HepG2 (cell line): ENCODE results near the gene FAM83C. TPM values are rescaled to one million over a fixed set of nuclear protein-coding genes. Genes with fewer than 3 reads are reported as not detected.
A peak's percentile ranks its signal among the peaks of the same experiment; 100 is the strongest.

Experiments
- AGO1 ChIP-seq: fragments of 200-400 bp; formaldehyde crosslinking; IDR thresholded peaks from 2 replicates; pipeline ENCODE4 v1.6.1; 2017; ENCODE audit warnings: mild to moderate bottlenecking, low read depth, low read length, moderate library complexity; ENCODE audit not compliant: poor library complexity, severe bottlenecking
- ATF2 ChIP-seq: sonication (generic); formaldehyde crosslinking; IDR thresholded peaks from 2 replicates; pipeline ENCODE4 v1.4.0; 2020; ENCODE audit warnings: missing genetic modification reagents
- ATF3 ChIP-seq: sonication (generic); formaldehyde crosslinking; IDR thresholded peaks from 2 replicates; pipeline ENCODE4 v1.4.0; 2020; ENCODE audit warnings: missing genetic modification reagents
- ATF5 ChIP-seq: sonication (generic); formaldehyde crosslinking; IDR thresholded peaks from 2 replicates; pipeline ENCODE4 v1.4.0; 2020; ENCODE audit warnings: mild to moderate bottlenecking, low read depth, missing genetic modification reagents
- CAMTA2 ChIP-seq: sonication (generic); formaldehyde crosslinking; IDR thresholded peaks from 2 replicates; pipeline ENCODE4 v1.4.0; 2020; ENCODE audit warnings: mild to moderate bottlenecking, missing genetic modification reagents, borderline replicate concordance
- GATAD2A ChIP-seq: IDR thresholded peaks from 2 replicates; pipeline ENCODE4 v1.6.1; 2016
- GLMP ChIP-seq: sonication (generic); formaldehyde crosslinking; IDR thresholded peaks from 2 replicates; pipeline ENCODE4 v1.9.0; 2021; ENCODE audit warnings: missing genetic modification reagents, mild to moderate bottlenecking, borderline replicate concordance
- GZF1 ChIP-seq: sonication (generic); formaldehyde crosslinking; IDR thresholded peaks from 2 replicates; pipeline ENCODE4 v1.5.1; 2020; ENCODE audit warnings: mild to moderate bottlenecking, missing genetic modification reagents
- JUND ChIP-seq: sonication (generic); formaldehyde crosslinking; IDR thresholded peaks from 2 replicates; pipeline ENCODE4 v1.8.0; 2022; ENCODE audit warnings: mild to moderate bottlenecking, missing genetic modification reagents
- NR0B2 ChIP-seq: sonication (generic); formaldehyde crosslinking; IDR thresholded peaks from 2 replicates; pipeline ENCODE4 v1.4.0; 2020; ENCODE audit warnings: mild to moderate bottlenecking, missing genetic modification reagents
- PBX2 ChIP-seq: IDR thresholded peaks from 2 replicates; pipeline ENCODE4 v1.6.1; 2016; ENCODE audit warnings: control low read depth
- PRDM10 ChIP-seq: sonication (generic); formaldehyde crosslinking; IDR thresholded peaks from 2 replicates; pipeline ENCODE4 v1.4.0; 2020; ENCODE audit warnings: low read depth, missing genetic modification reagents
- SNAI1 ChIP-seq: sonication (generic); formaldehyde crosslinking; IDR thresholded peaks from 2 replicates; pipeline ENCODE4 v1.5.0; 2020; ENCODE audit warnings: mild to moderate bottlenecking, missing genetic modification reagents, borderline replicate concordance
- ZIK1 ChIP-seq: sonication (generic); formaldehyde crosslinking; IDR thresholded peaks from 2 replicates; pipeline ENCODE4 v1.5.0; 2020; ENCODE audit warnings: mild to moderate bottlenecking, low read depth, missing genetic modification reagents, borderline replicate concordance
- ZNF326 ChIP-seq: sonication (generic); formaldehyde crosslinking; IDR thresholded peaks from 2 replicates; pipeline ENCODE4 v1.4.0; 2020; ENCODE audit warnings: missing genetic modification reagents, borderline replicate concordance
- ZNF44 ChIP-seq: sonication (generic); formaldehyde crosslinking; IDR thresholded peaks from 2 replicates; pipeline ENCODE4 v1.5.1; 2020; ENCODE audit warnings: mild to moderate bottlenecking, missing genetic modification reagents
- ZNF530 ChIP-seq: sonication (generic); formaldehyde crosslinking; IDR thresholded peaks from 2 replicates; pipeline ENCODE4 v1.5.0; 2020; ENCODE audit warnings: low read depth, mild to moderate bottlenecking, missing genetic modification reagents
- ZNF766 ChIP-seq: sonication (generic); formaldehyde crosslinking; IDR thresholded peaks from 2 replicates; pipeline ENCODE4 v1.5.0; 2020; ENCODE audit warnings: missing genetic modification reagents, borderline replicate concordance
- ZNF790 ChIP-seq: sonication (generic); formaldehyde crosslinking; IDR thresholded peaks from 2 replicates; pipeline ENCODE4 v1.8.0; 2022; ENCODE audit warnings: missing genetic modification reagents, mild to moderate bottlenecking, borderline replicate concordance
- polyA plus RNA-seq, 8 experiments: library from polyadenylated mRNA; depleted of rRNA in 3 of 8; stranded (reverse) in 7 of 8; unstranded in 1 of 8; fragments of >200 nt; fragmentation: Illumina TruSeq in 4 of 8; extraction: Trizol in 4 of 8; gene quantifications; 2 replicates each; pipeline versions ENCODE4 v1.2.1 to v1.2.3, GENCODE V29; 2011 to 2016; ENCODE audit warnings: low read depth in 4 of 8, missing spikeins in 1 of 8, mixed read lengths in 1 of 8; ENCODE audit not compliant: insufficient read depth in 1 of 8
- total RNA-seq, 5 experiments: library from RNA; depleted of rRNA; stranded (reverse); fragments of >200 nt; fragmentation: Illumina TruSeq; extraction: Trizol; gene quantifications; 2 replicates each; pipeline ENCODE4 v1.2.3, GENCODE V29; 2016; ENCODE audit warnings: low read depth in 1 of 5

The FAM83C gene
- total and polyA plus RNA-seq, 2 of the 13 experiments (the other 11 are each of a cell fraction or from before 2014, with no cell fraction given) = 0.04 TPM; not detected in 1

- TF ChIP-seq ATF3 (CRISPR knock-in tag) (0 out of 2 replicates have a peak, but pooled peaks have one; percentile 18), ZNF530 (CRISPR knock-in tag) (no peak), GLMP (CRISPR knock-in tag) (no peak), CAMTA2 (CRISPR knock-in tag) (no peak), ZNF326 (CRISPR knock-in tag) (peak; percentile 87; the same call in 1 of the 2 replicates), JUND (CRISPR knock-in tag) (no peak), PBX2 (CRISPR knock-in tag) (no peak), ZNF766 (CRISPR knock-in tag) (no peak), GZF1 (CRISPR knock-in tag) (no peak), GATAD2A (CRISPR knock-in tag) (no peak), ZIK1 (no peak), ATF2 (CRISPR knock-in tag) (no peak), NR0B2 (no peak), ZNF44 (CRISPR knock-in tag) (no peak), AGO1 (peak; percentile 85), PRDM10 (no peak), SNAI1 (CRISPR knock-in tag) (no peak), ZNF790 (CRISPR knock-in tag) (no peak), ATF5 (CRISPR knock-in tag) (no peak)
These were observed 17.8 kb downstream of the FAM83C start (continued) for GRCh38 chr20:35274172-35275092.
